Peyer's patch (tissue), 4 donors: ENCODE data around the gene OTOS.

Source experiments
- CTCF ChIP-seq, 6 experiments: fragments of 450-650 bp in 4 of 6; fragments of 200-600 bp in 2 of 6; sonication (generic) in 1 of 6; IDR thresholded peaks; one replicate each; pipeline ENCODE4 v1.5.1; 2017 to 2019; ENCODE audit warnings: antibody characterized with exemption in 6 of 6, mild to moderate bottlenecking in 3 of 6, moderate library complexity in 1 of 6
- POLR2A ChIP-seq, 2 donors: fragments of 450-650 bp; IDR thresholded peaks; one replicate each; pipeline ENCODE4 v1.5.1; 2017; ENCODE audit warnings: antibody characterized with exemption in 2 of 2, mild to moderate bottlenecking in 2 of 2, moderate library complexity in 2 of 2

- TF ChIP-seq CTCF (IDR thresholded peaks at IDR 0.05) (no peak), POLR2A (IDR thresholded peaks at IDR 0.05) (no peak)
These were observed 2.8 kb upstream of the OTOS start for GRCh38 chr2:240143276-240143675.
